Prostate gland (tissue), 2 donors: Measurements from ENCODE around the gene MAML2.

Experiments
- CTCF ChIP-seq, 4 experiments: fragments of 200-600 bp in 2 of 4; fragments of 450-650 bp in 2 of 4; sonication (generic) in 2 of 4; IDR thresholded peaks; 1 replicate in 3 of 4; 2 replicates in 1 of 4; pipeline ENCODE4 v1.5.1; 2016 to 2019; ENCODE audit warnings: antibody characterized with exemption in 4 of 4, mild to moderate bottlenecking in 2 of 4, moderate library complexity in 2 of 4
- POLR2AphosphoS5 ChIP-seq: sonication (generic); formaldehyde crosslinking; IDR thresholded peaks from one replicate; pipeline ENCODE4 v1.6.1; 2017; ENCODE audit warnings: antibody characterized with exemption

GRCh38 chr11:96004862-96005261, 338.1 kb downstream of the MAML2 start:
- TF ChIP-seq CTCF (IDR thresholded peaks at IDR 0.05) (no peak), POLR2AphosphoS5 (no peak)
